Activated CD8-positive, alpha-beta memory T cell treated with anti-CD3 and anti-CD28 coated beads for 24 hours (primary cell): ENCODE data around the gene ZMPSTE24.

ENCODE experiments used
- DNase-seq: peaks from one replicate; pipeline ENCODE4 v3.0.0-alpha.2; 2020

Gene ZMPSTE24

GRCh38 chr1:40265298-40265697 lies 7.3 kb downstream of the ZMPSTE24 start:
- no peak for DNase-seq

GRCh38 chr1:40265919-40266318 lies 7.9 kb downstream of the ZMPSTE24 start:
- DNase-seq: no peak

- DNase-seq: no peak
Observed at GRCh38 chr1:40266786-40267535, 8.9 kb downstream of the ZMPSTE24 start.

- no peak for DNase-seq
Observed at GRCh38 chr1:40267767-40268187, 9.7 kb downstream of the ZMPSTE24 start.

GRCh38 chr1:40268211-40268610 lies 10.2 kb downstream of the ZMPSTE24 start:
- no peak for DNase-seq

GRCh38 chr1:40270152-40270834 lies 12.3 kb downstream of the ZMPSTE24 start:
- DNase-seq: no peak

GRCh38 chr1:40272653-40273213 lies 14.7 kb downstream of the ZMPSTE24 start:
- DNase-seq: no peak

- no peak for DNase-seq
Observed at GRCh38 chr1:40273547-40274166, 15.6 kb downstream of the ZMPSTE24 start.

- no peak for DNase-seq
Observed at GRCh38 chr1:40274331-40274730, 16.3 kb downstream of the ZMPSTE24 start.

- DNase-seq: no peak
Observed at GRCh38 chr1:40276122-40276521, 18.1 kb downstream of the ZMPSTE24 start.

- DNase-seq: no peak
Observed at GRCh38 chr1:40281853-40282252, 23.8 kb downstream of the ZMPSTE24 start.

GRCh38 chr1:40291293-40291692 lies 33.3 kb downstream of the ZMPSTE24 start:
- no peak for DNase-seq

GRCh38 chr1:40299366-40300248 lies 41.6 kb downstream of the ZMPSTE24 start:
- DNase-seq: no peak

- no peak for DNase-seq
Observed at GRCh38 chr1:40300249-40300567, 42.2 kb downstream of the ZMPSTE24 start.

GRCh38 chr1:40300651-40301050 lies 42.6 kb downstream of the ZMPSTE24 start:
- peak; percentile 30 for DNase-seq

- no peak for DNase-seq
Observed at GRCh38 chr1:40301066-40301465, 43.0 kb downstream of the ZMPSTE24 start.

- DNase-seq: peak; percentile 19
Observed at GRCh38 chr1:40301541-40302299, 43.7 kb downstream of the ZMPSTE24 start.

- no peak for DNase-seq
Observed at GRCh38 chr1:40302475-40302874, 44.4 kb downstream of the ZMPSTE24 start.

- peak; percentile 35 for DNase-seq
Observed at GRCh38 chr1:40303051-40303771, 45.2 kb downstream of the ZMPSTE24 start.

GRCh38 chr1:40303790-40304189 lies 45.8 kb downstream of the ZMPSTE24 start:
- peak; percentile 35 for DNase-seq

- peak; percentile 42 for DNase-seq
Observed at GRCh38 chr1:40305451-40305850, 47.4 kb downstream of the ZMPSTE24 start.
